ENCODE results near the gene CSAD.

- TF ChIP-seq ZNF563 (CRISPR knock-in tag; IDR thresholded peaks at IDR 0.05) (no peak), ZNF850 (CRISPR knock-in tag; conservative IDR thresholded peaks at IDR 0.05) (no peak), RFX5 (IDR thresholded peaks at IDR 0.05; ENCODE audit: low read depth, low read length) (no peak), POLR2A (IDR thresholded peaks at IDR 0.05; ENCODE audit: insufficient read depth in 1 of 2, low read depth in 2 of 2, low read length in 2 of 2) (no peak), BCLAF1 (IDR thresholded peaks at IDR 0.05) (no peak), ZNF724P (CRISPR knock-in tag; IDR thresholded peaks at IDR 0.05; ENCODE audit: borderline replicate concordance) (no peak), HNRNPH1 (optimal IDR thresholded peaks at IDR 0.05; ENCODE audit: low read depth, low read length) (no peak), MIER2 (CRISPR knock-in tag; IDR thresholded peaks at IDR 0.05) (no peak), HOXA3 (CRISPR knock-in tag; IDR thresholded peaks at IDR 0.05) (no peak), NFYB (CRISPR knock-in tag; IDR thresholded peaks at IDR 0.05) (no peak), ZNF75D (CRISPR knock-in tag; IDR thresholded peaks at IDR 0.05; ENCODE audit: borderline replicate concordance) (no peak), ZBTB3 (CRISPR knock-in tag; IDR thresholded peaks at IDR 0.05; ENCODE audit: borderline replicate concordance, low read depth) (no peak), ZBTB21 (CRISPR knock-in tag; IDR thresholded peaks at IDR 0.05) (no peak)
These were observed 46.6 kb upstream of the CSAD start for GRCh38 chr12:53227341-53227740.

Measured in HepG2 (cell line).